H9 (cell line): Measurements from ENCODE around the gene ATP8A1. TPM values are rescaled to one million over a fixed set of nuclear protein-coding genes. Genes with fewer than 3 reads are reported as not detected.

Source experiments
- DNase-seq: peaks from one replicate; pipeline ENCODE4 v3.0.0-alpha.2; 2017
- H2AFZ ChIP-seq: one replicate; pipeline ENCODE4 v1.6.1; 2013; ENCODE audit warnings: mild to moderate bottlenecking, low read length, control low read depth, moderate library complexity
- H2AK5ac ChIP-seq: 2 replicates; pipeline ENCODE4 v1.6.1; 2013; ENCODE audit warnings: low read length, control low read depth, mixed read lengths; ENCODE audit not compliant: insufficient read length
- H2BK120ac ChIP-seq: one replicate; pipeline ENCODE4 v1.6.1; 2013; ENCODE audit warnings: low read depth, mild to moderate bottlenecking, low read length, control low read depth, inconsistent platforms; ENCODE audit not compliant: poor library complexity, severe bottlenecking
- H2BK12ac ChIP-seq: 2 replicates; pipeline ENCODE4 v1.6.1; 2013; ENCODE audit warnings: low read length, control low read depth, mixed read lengths, low read depth; ENCODE audit not compliant: insufficient read length
- H2BK15ac ChIP-seq: 2 replicates; pipeline ENCODE4 v1.6.1; 2013; ENCODE audit warnings: low read depth, low read length, control low read depth
- H2BK20ac ChIP-seq: one replicate; pipeline ENCODE4 v1.6.1; 2013; ENCODE audit warnings: low read depth, mild to moderate bottlenecking, low read length, control low read depth, inconsistent platforms; ENCODE audit not compliant: poor library complexity, severe bottlenecking
- H2BK5ac ChIP-seq: 2 replicates; pipeline ENCODE4 v1.6.1; 2013; ENCODE audit warnings: low read length, control low read depth, mixed read lengths; ENCODE audit not compliant: insufficient read length
- H3K14ac ChIP-seq: 2 replicates; pipeline ENCODE4 v1.6.1; 2013; ENCODE audit warnings: low read length, control low read depth; ENCODE audit not compliant: insufficient read depth
- H3K18ac ChIP-seq: 2 replicates; pipeline ENCODE4 v1.6.1; 2013; ENCODE audit warnings: low read depth, mild to moderate bottlenecking, mixed read lengths, low read length, control low read depth; ENCODE audit not compliant: insufficient read length
- H3K23ac ChIP-seq: 2 replicates; pipeline ENCODE4 v1.6.1; 2013; ENCODE audit warnings: low read length, control low read depth, mixed read lengths, low read depth; ENCODE audit not compliant: insufficient read length
- H3K23me2 ChIP-seq: 2 replicates; pipeline ENCODE4 v1.6.1; 2013; ENCODE audit warnings: low read depth, mild to moderate bottlenecking, mixed read lengths, low read length, control low read depth; ENCODE audit not compliant: insufficient read length, poor library complexity, severe bottlenecking
- H3K27ac ChIP-seq: 2 replicates; pipeline ENCODE4 v1.5.1; 2013; ENCODE audit warnings: low read length, control low read depth, mixed read lengths, low read depth; ENCODE audit not compliant: insufficient read length
- H3K27me3 ChIP-seq: 2 replicates; pipeline ENCODE4 v1.6.1; 2013; ENCODE audit warnings: low read length, control low read depth, inconsistent platforms; ENCODE audit not compliant: insufficient read depth
- H3K4ac ChIP-seq: 2 replicates; pipeline ENCODE4 v1.6.1; 2013; ENCODE audit warnings: low read depth, mild to moderate bottlenecking, control low read depth, inconsistent platforms, low read length, moderate library complexity
- H3K4me1 ChIP-seq: 2 replicates; pipeline ENCODE4 v1.6.1; 2013; ENCODE audit warnings: low read length, control low read depth, inconsistent platforms; ENCODE audit not compliant: insufficient read depth
- H3K4me2 ChIP-seq: 2 replicates; pipeline ENCODE4 v1.6.1; 2013; ENCODE audit warnings: low read length, control low read depth, mixed read lengths; ENCODE audit not compliant: insufficient read length, insufficient read depth
- H3K56ac ChIP-seq: 2 replicates; pipeline ENCODE4 v1.6.1; 2013; ENCODE audit warnings: low read depth, mild to moderate bottlenecking, mixed read lengths, low read length, control low read depth; ENCODE audit not compliant: insufficient read length
- H3K79me1 ChIP-seq: 2 replicates; pipeline ENCODE4 v1.6.1; 2013; ENCODE audit warnings: low read depth, mild to moderate bottlenecking, moderate library complexity, low read length, control low read depth, inconsistent platforms; ENCODE audit not compliant: insufficient read depth, poor library complexity, severe bottlenecking
- H3K79me2 ChIP-seq: 2 replicates; pipeline ENCODE4 v1.6.1; 2013; ENCODE audit warnings: low read length, control low read depth, inconsistent platforms; ENCODE audit not compliant: insufficient read depth
- H3K9ac ChIP-seq: 2 replicates; pipeline ENCODE4 v1.6.1; 2013; ENCODE audit warnings: low read length, control low read depth, mixed read lengths; ENCODE audit not compliant: insufficient read length; ENCODE audit errors: extremely low read depth
- H3K9me3 ChIP-seq: one replicate; pipeline ENCODE4 v1.6.1; 2013; ENCODE audit warnings: low read depth, low read length, inconsistent platforms; ENCODE audit not compliant: control insufficient read depth
- H3T11ph ChIP-seq: one replicate; pipeline ENCODE4 v1.6.1; 2013; ENCODE audit warnings: mild to moderate bottlenecking, low read length, control low read depth, inconsistent platforms
- H4K20me1 ChIP-seq: one replicate; pipeline ENCODE4 v1.6.1; 2013; ENCODE audit not compliant: control insufficient read depth, insufficient read length, insufficient read depth
- H4K5ac ChIP-seq: 2 replicates; pipeline ENCODE4 v1.6.1; 2013; ENCODE audit warnings: low read depth, mild to moderate bottlenecking, mixed read lengths, low read length, control low read depth; ENCODE audit not compliant: insufficient read length
- H4K8ac ChIP-seq: replicated peaks from 2 replicates; pipeline ENCODE4 v1.6.1; 2013; ENCODE audit warnings: low read length, control low read depth, mixed read lengths, low read depth; ENCODE audit not compliant: insufficient read length
- H4K91ac ChIP-seq: 2 replicates; pipeline ENCODE4 v1.6.1; 2013; ENCODE audit warnings: low read depth, mild to moderate bottlenecking, moderate library complexity, mixed read lengths, low read length, control low read depth; ENCODE audit not compliant: insufficient read length
- H3K27ac Mint-ChIP-seq, 3 experiments: 2 replicates in 2 of 3; 3 replicates in 1 of 3; pipeline ENCODE4 v1.8.0; 2020 to 2021; ENCODE audit warnings: mixed read lengths in 3 of 3, mild to moderate bottlenecking in 1 of 3, moderate library complexity in 1 of 3
- H3K27me3 Mint-ChIP-seq: 2 replicates; pipeline ENCODE4 v1.8.0; 2021; ENCODE audit warnings: low read depth, mild to moderate bottlenecking, moderate library complexity, mixed read lengths
- H3K36me3 Mint-ChIP-seq, 3 experiments: 2 replicates in 2 of 3; 3 replicates in 1 of 3; pipeline ENCODE4 v1.8.0; 2020 to 2021; ENCODE audit warnings: low read depth in 3 of 3, mixed read lengths in 3 of 3; ENCODE audit not compliant: insufficient read depth in 1 of 3
- H3K4me1 Mint-ChIP-seq, 2 experiments: 2 replicates each; pipeline ENCODE4 v1.8.0; 2020; ENCODE audit warnings: mixed read lengths in 2 of 2
- H3K4me3 Mint-ChIP-seq, 2 experiments: 2 replicates in 1 of 2; 3 replicates in 1 of 2; pipeline ENCODE4 v1.8.0; 2020 to 2021; ENCODE audit warnings: mild to moderate bottlenecking in 2 of 2, mixed read lengths in 2 of 2, moderate library complexity in 1 of 2
- H3K9me3 Mint-ChIP-seq, 2 experiments: 2 replicates in 1 of 2; 3 replicates in 1 of 2; pipeline ENCODE4 v1.8.0; 2020; ENCODE audit warnings: mild to moderate bottlenecking in 2 of 2, mixed read lengths in 2 of 2, moderate library complexity in 1 of 2
- CTCF ChIP-seq: fragments of 200-600 bp; sonication (generic); conservative IDR thresholded peaks from 3 replicates; pipeline ENCODE4 v1.8.0; 2021; ENCODE audit warnings: antibody characterized with exemption, mild to moderate bottlenecking
- WGBS: extraction: QIAGEN DNeasy Blood & Tissue Kit; methylation state at CpG from one replicate; pipeline ENCODE4 v1.1.7; 2013; ENCODE audit warnings: missing lambda C conversion rate, low lambda C conversion rate, mixed read lengths; ENCODE audit not compliant: insufficient read length; ENCODE audit errors: extremely low coverage; 5-methylcytosine and 5-hydroxymethylcytosine counted together
- total RNA-seq: library from RNA; stranded (reverse); gene quantifications from 2 replicates; pipeline ENCODE4 v1.2.1, GENCODE V29; 2021

Gene ATP8A1
- total RNA-seq, 1 experiment from 2014 or later = 5.1 TPM

DNA sequence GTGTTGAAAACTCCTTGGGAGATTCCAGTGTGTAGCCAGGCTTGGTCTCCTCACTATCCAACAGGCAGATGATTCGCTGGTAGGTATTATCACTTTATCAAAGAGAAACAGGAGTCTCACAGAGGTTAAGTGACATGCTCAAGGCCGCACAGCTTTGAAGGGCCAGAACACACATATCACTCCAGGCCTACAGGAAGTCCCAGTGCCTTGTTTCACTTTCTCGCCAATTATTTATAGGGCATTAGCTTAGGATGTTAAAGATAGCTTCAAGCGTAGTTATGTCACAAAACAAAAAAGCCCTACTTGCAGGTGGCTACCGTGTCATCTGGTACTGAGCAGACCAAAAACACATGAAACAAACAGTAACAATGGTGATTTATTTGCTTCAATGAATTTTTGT lies 13.2 kb downstream of the ATP8A1 start:
- no peak overlapping the region for H2BK5ac ChIP-seq
- H3K27ac ChIP-seq = no peak overlapping the region
- H3K4me2 ChIP-seq = no peak overlapping the region
- no peaks in the 10 kb centered on the region for H3K36me3 Mint-ChIP-seq
- no peaks in the 10 kb centered on the region for H3K27me3 Mint-ChIP-seq
- H3K18ac ChIP-seq = no peak overlapping the region
- H3K27me3 ChIP-seq = no peaks in the 10 kb centered on the region
- TF ChIP-seq CTCF = no peak
- no peak overlapping the region for H3T11ph ChIP-seq
- no peak overlapping the region for H3K4ac ChIP-seq
- H3K79me1 ChIP-seq = no peaks in the 10 kb centered on the region
- H2AFZ ChIP-seq = no peak overlapping the region
- peaks cover 11 to 14% of the 10 kb centered on the region in 2 experiments; a peak in 3 of 4 replicates for H3K4me1 Mint-ChIP-seq
- no peaks in the 10 kb centered on the region for H3K9me3 ChIP-seq
- no peaks in the 10 kb centered on the region; the same call in 1 of the 2 replicates for H3K4me1 ChIP-seq
- no peak overlapping the region for H2BK20ac ChIP-seq
- H3K23ac ChIP-seq = no peak overlapping the region
- no peaks in the 10 kb centered on the region for H4K20me1 ChIP-seq
- no peaks in the 10 kb centered on the region for H3K79me2 ChIP-seq
- no peak overlapping the region for H4K8ac ChIP-seq
- H3K9ac ChIP-seq = no peak overlapping the region
- H4K5ac ChIP-seq = no peak overlapping the region
- no peak overlapping the region for H2BK12ac ChIP-seq
- H3K56ac ChIP-seq = no peak overlapping the region
- no peak overlapping the region for H2BK120ac ChIP-seq
- H4K91ac ChIP-seq = no peak overlapping the region
- no peaks in the 10 kb centered on the region for H3K9me3 Mint-ChIP-seq
- no peak overlapping the region for H2BK15ac ChIP-seq
- no peak overlapping the region for H3K27ac Mint-ChIP-seq
- no CpG with 5 or more reads among the region's 5 CpGs for WGBS
- no peak overlapping the region for H2AK5ac ChIP-seq
- no peak overlapping the region for H3K4me3 Mint-ChIP-seq
- no peaks in the 10 kb centered on the region for H3K23me2 ChIP-seq
- DNase-seq = no peak
- no peak overlapping the region for H3K14ac ChIP-seq
